ENCODE data around the gene CTBS.
A peak's percentile ranks its signal among the peaks of the same experiment; 100 is the strongest.

CTBS gene

DNA sequence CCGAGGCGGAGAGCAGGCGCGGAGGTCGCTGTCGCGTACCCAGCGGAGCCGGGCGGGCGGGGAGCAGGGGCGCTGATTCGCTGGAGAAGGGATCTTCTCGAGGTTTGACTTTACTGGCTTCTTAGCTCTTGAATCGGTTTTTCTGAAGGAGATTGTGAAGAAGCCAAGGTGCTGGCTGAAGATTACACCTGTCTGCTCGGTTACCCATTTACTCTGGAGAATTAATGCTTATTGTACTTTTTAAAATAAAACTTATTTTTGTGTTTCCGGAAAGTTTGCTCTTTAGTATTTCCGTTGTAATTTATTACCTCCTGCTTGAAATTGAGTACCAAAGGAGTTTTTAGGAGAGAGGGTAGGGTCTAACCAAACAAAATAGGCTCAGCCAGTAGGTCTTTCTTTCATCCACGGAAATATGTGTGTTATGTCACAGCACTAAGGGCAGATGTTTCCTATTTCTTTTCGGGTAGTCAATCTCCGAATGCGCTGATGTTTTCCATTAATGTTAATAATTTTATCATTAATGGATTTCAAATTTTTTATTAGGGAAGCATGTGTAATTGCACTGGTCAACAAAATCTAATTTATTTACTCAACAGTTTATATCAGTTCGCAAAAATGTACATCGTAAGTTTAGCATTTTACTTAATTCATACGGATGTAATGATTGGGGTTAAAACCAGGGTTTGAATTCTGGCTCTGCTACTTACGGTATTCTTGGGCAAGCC lies 67.3 kb downstream of the CTBS start:
- no peaks in the 10 kb centered on the region for H3K27me3 Mint-ChIP-seq (ENCODE audit: low read depth)
- DNase-seq (ENCODE audit: low spot score): no peak
- H3K4me3 Mint-ChIP-seq: peak overlapping the region; percentile 93
- peaks cover 27% of the 10 kb centered on the region for H3K4me1 Mint-ChIP-seq (ENCODE audit: low read depth)
- peaks cover 24% of the 10 kb centered on the region for H3K36me3 Mint-ChIP-seq (ENCODE audit: low read depth)
- H3K9me3 Mint-ChIP-seq: peaks cover 12% of the 10 kb centered on the region
- peak overlapping the region; percentile 98 for H3K27ac Mint-ChIP-seq

DNA sequence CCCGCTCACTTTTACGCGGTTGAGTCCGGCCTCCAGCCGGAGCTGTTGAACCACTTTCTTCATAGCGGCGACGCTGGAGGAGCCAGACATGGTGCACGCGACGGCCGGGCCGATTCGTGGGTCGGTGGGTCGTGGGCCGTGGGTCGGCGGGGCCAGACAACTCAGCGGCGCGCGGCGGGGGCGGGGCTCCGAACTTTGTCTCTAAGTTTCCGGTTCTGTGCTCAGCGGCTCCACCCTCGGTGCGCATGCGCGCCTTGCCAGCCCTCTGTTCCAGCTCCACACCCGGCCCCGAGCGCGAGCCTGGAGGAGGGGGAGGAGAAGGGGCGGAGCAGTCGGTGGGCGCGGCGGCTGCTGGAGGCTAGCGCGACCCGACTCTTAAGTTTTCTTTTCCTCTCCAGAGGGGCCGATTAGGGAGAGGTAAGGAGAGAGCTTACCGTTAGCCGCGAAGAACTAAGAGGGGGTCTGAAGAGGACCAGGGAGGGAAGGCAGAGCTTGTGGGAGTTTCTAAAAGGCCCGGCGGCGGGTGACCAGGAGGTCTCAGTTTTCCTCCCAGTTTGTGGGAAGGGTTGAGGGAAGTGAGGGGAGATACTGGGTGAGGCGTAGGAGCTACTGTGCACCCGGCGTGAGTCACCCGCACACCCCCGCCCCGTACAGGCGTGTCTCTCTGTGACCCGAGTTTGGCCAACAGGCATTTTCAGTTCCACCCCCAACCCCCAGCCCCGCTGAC lies 68.1 kb downstream of the CTBS start, which contains the start of the genes GNG5 and SPATA1:
GNG5 (minus strand) TSS at position 580 of the 727 bp plus-strand sequence; CDS start at position 90, 490 bp downstream.
SPATA1 (plus strand) TSS at position 385 of the 727 bp plus-strand sequence. CDS start 9,974 bp downstream, outside the sequence.
- peaks cover 29% of the 10 kb centered on the region for H3K36me3 Mint-ChIP-seq (ENCODE audit: low read depth)
- peaks cover 29% of the 10 kb centered on the region for H3K4me1 Mint-ChIP-seq (ENCODE audit: low read depth)

DNA sequence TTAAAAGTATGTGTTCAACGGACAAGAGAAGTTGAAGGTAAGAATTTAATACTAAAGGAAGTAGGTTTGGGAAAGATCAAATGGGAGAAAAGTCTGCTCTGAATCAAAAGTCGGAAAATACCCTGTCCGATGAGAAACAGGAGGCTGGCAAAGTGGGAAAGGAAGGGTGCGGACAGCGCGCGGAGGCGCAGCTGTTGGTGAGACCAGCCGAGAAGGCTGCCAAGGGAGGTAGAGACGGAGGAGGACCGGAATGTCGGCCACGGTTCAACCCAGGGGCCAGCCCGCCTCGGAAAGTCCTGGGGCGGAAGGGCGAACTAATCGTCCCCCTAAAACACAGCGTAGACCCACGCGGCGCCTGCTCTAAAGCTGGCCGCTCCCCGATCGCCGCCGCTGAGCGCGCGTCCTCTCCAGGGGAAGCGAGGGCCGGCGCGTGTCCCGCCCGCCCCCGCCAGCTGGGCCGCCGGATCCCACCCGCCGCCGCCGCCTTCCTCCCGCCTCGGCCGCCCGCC lies 68.7 kb downstream of the CTBS start:
- Mint-ChIP-seq H3K36me3 (ENCODE audit: low read depth) (peaks cover 31% of the 10 kb centered on the region), H3K9me3 (peaks cover 12% of the 10 kb centered on the region), H3K4me1 (ENCODE audit: low read depth) (peaks cover 32% of the 10 kb centered on the region), H3K4me3 (peak overlapping the region; percentile 93), H3K27me3 (ENCODE audit: low read depth) (no peaks in the 10 kb centered on the region), H3K27ac (peak overlapping the region; percentile 98)
- no peak for DNase-seq (ENCODE audit: low spot score)

More for the DNA sequence above, 68.1 kb downstream of the CTBS start, which contains the start of the genes GNG5 and SPATA1:
- Mint-ChIP-seq H3K27me3 (ENCODE audit: low read depth) (no peaks in the 10 kb centered on the region), H3K9me3 (peaks cover 12% of the 10 kb centered on the region), H3K27ac (peak within 1 kb of the TSS; percentile 98), H3K4me3 (peak within 1 kb of the TSS; percentile 93)
- DNase-seq (ENCODE audit: low spot score): peak; percentile 98

DNA sequence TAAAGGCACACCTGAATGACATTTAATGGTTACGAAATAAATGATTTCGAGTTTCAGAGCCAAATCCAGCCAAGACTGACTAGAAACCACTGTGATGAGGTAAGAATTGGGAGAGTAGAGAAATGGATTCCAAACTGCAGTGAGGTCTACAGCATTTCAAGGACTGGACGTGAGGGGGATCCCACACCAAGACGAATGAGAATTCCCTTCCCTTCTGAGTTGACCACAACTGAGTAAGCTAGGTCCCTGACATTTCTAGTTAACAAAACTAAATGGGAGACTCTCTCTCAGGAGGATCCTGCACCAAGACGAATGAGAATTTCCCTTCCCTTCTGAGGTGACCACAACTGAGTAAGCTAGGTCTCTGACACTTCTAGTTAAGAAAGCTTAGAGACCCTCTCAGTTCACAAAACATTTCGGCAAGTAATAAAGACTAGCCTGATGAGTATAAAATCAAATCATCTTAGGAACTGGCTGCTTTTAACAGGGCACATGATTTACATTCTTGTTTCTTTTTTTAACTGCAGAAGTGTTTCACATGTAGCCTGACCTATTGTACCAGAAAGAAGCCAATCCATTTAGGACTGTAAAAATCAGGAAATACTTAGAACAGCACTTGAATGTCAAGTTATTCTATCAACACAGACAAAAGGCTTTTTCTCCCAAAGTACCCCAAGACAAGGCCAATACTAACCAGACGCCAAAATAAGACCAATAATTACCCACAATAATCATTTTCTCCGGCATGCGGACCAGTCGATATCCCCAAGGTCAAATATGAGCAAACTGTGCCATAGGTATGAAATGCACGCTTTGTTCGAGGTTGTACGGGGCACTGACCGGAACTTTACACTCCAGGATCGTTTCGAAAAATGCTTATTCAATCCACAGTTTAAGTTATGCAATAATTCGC lies 69.4 kb downstream of the CTBS start:
- Mint-ChIP-seq H3K9me3 (peaks cover 12% of the 10 kb centered on the region), H3K4me1 (ENCODE audit: low read depth) (peaks cover 35% of the 10 kb centered on the region), H3K27ac (peak overlapping the region; percentile 94), H3K4me3 (peak overlapping the region; percentile 92), H3K27me3 (ENCODE audit: low read depth) (no peaks in the 10 kb centered on the region), H3K36me3 (ENCODE audit: low read depth) (peaks cover 35% of the 10 kb centered on the region)
- no peak for DNase-seq (ENCODE audit: low spot score)

DNA sequence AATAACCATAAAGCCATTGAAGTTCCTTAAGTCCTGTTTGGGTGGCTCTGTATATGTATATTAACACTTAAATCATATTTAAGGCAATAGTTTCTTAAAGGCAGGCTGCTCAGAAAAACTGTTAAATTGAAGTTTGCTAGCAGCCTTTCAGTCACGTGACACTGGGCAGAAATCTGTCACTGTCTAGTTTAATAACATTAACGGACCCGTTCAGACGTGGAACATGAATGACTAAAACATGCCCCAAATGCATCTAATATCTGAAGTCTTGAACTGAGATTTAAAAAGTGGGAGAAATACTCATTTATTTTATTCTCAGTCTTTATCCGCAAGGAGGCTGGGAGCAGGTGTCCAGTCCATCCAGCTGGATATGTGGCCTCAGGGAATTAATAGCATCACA lies 71.3 kb downstream of the CTBS start:
- Mint-ChIP-seq H3K36me3 (ENCODE audit: low read depth) (peaks cover 35% of the 10 kb centered on the region), H3K27me3 (ENCODE audit: low read depth) (no peaks in the 10 kb centered on the region), H3K9me3 (no peaks in the 10 kb centered on the region), H3K4me3 (peak overlapping the region; percentile 15), H3K4me1 (ENCODE audit: low read depth) (peaks cover 37% of the 10 kb centered on the region), H3K27ac (no peak overlapping the region)
- no peak for DNase-seq (ENCODE audit: low spot score)
